SK-N-MC (cell line): ENCODE measurements around the gene ESR2.

Source experiments
- DNase-seq: peaks from one replicate; pipeline ENCODE4 v3.0.0-alpha.2; 2011; ENCODE audit warnings: low read depth, low spot score
- H3K27ac ChIP-seq: fragments of 200-600 bp; sonication (generic); 2 replicates; pipeline ENCODE4 v1.5.1; 2016; ENCODE audit warnings: mixed run types
- H3K36me3 ChIP-seq: fragments of 200-600 bp; sonication (generic); 2 replicates; pipeline ENCODE4 v1.6.1; 2017; ENCODE audit warnings: antibody characterized with exemption, low read length, mixed read lengths; ENCODE audit not compliant: insufficient read depth
- H3K4me3 ChIP-seq: fragments of 200-600 bp; sonication (generic); 2 replicates; pipeline ENCODE4 v1.5.1; 2016
- H3K9ac ChIP-seq: fragments of 200-600 bp; sonication (generic); 2 replicates; pipeline ENCODE4 v1.8.0; 2017; ENCODE audit warnings: mixed run types, mixed read lengths; ENCODE audit not compliant: insufficient read length
- H3K9me3 ChIP-seq: fragments of 200-600 bp; sonication (generic); 2 replicates; pipeline ENCODE4 v1.6.1; 2017; ENCODE audit warnings: low read depth, mild to moderate bottlenecking, antibody characterized with exemption, low read length, moderate library complexity, mixed read lengths
- EZH2 ChIP-seq: fragments of 200-600 bp; sonication (generic); IDR thresholded peaks from one replicate; pipeline ENCODE4 v1.6.1; 2017; ENCODE audit warnings: antibody characterized with exemption
- FOXP2 ChIP-seq: optimal IDR thresholded peaks from 2 replicates; pipeline ENCODE3; 2011; ENCODE audit warnings: mild to moderate bottlenecking, moderate library complexity; ENCODE audit not compliant: insufficient read depth; ENCODE audit errors: extremely low read length, control extremely low read depth
- POLR2AphosphoS5 ChIP-seq: IDR thresholded peaks from 2 replicates; pipeline ENCODE4 v1.6.1; 2012; ENCODE audit warnings: mild to moderate bottlenecking, low read depth, low read length, borderline replicate concordance

Gene ESR2

DNA sequence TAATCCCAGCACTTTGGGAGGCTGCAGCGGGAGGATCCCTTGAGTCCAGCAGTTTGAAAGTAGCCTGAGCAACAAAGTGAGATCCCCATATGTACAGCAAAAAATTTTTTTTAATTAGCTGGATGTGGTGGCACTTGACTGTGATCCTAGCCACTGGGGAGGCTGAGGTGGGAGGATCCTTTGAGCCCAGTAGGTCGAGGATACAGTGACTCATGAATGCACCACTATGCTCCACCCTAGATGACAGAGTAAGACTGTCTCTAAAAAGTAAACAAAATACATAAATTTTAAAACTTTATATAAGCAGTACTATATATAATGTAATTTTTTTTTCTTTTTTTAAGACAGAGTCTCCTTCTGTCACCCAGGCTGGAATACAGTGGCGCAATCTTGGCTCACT lies 115.4 kb downstream of the ESR2 start:
- TF ChIP-seq FOXP2 (no peak), EZH2 (no peak), POLR2AphosphoS5 (no peak)
- Histone ChIP-seq H3K4me3 (no peak overlapping the region), H3K9ac (no peak overlapping the region), H3K9me3 (no peaks in the 10 kb centered on the region), H3K36me3 (peaks cover 23% of the 10 kb centered on the region), H3K27ac (no peak overlapping the region)
- DNase-seq, result no peak

DNA sequence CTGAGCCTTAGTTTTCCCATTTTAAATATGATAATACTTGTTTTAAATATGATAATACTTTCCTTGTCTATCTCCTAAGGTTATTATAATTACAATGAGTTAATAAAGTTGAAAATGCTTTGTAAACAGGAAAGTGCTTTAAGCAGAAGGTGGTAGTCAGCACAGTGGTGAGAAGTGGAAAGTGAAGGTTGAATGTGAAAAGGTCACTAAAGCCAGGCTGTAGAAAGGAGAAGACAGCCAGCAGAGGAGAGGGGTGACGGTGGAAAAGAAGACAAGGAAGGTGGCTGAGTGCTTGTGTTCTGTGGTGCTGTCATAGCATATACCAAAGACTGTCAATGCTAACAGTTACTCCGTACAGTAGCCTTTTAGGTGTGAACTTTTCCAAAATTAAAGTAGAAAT lies 117.8 kb downstream of the ESR2 start:
- no peak overlapping the region for H3K9ac ChIP-seq

DNA sequence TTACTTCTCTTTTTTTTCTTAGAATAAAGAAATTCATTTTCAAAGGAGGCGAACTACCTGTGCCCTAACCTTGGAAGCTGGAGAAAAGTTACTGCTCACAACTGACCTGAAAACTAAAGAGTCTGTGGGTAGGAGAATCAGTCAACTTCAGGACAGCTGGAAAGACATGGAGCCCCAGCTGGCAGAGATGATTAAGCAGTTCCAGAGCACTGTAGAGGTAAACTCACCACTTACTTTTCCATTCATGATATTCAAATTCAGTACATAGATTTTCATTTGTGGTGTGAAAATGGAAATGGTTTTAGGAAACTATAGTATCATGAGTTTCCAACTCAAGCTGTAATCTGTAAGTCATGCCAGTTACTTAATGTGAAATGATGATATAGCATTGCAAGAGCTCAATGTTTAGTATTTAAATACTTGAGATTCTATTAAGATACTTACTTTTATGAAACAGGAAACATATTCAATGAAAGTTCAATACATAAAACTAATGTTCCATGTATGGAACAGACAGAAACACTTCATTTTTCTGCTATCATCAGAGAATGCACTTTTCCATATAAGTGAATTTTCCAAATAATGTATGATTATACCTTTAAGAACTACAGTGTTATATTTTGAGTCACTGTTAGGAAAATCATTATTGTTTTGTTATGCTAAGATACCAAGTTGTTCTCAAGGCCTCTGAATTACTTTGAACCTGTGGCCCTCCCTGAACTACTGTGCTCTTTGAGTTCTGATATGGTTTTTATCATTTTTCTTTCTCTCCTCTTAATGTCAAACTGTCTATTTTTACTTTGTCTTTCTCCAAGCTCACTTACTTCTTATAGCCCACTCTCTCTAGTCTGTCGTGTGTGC lies 119.0 kb downstream of the ESR2 start:
- no peaks in the 10 kb centered on the region for H3K9me3 ChIP-seq
- peaks cover 24% of the 10 kb centered on the region for H3K36me3 ChIP-seq
- TF ChIP-seq POLR2AphosphoS5 (no peak), EZH2 (no peak), FOXP2 (no peak)
- H3K4me3 ChIP-seq, result no peak overlapping the region
- H3K27ac ChIP-seq, result 0 out of 2 replicates have a peak overlapping the region, but pooled peaks have one; percentile 18
- no peak overlapping the region for H3K9ac ChIP-seq
- DNase-seq, result no peak

More for the DNA sequence above, 117.8 kb downstream of the ESR2 start:
- Histone ChIP-seq H3K4me3 (no peak overlapping the region), H3K36me3 (peaks cover 22% of the 10 kb centered on the region), H3K9me3 (no peaks in the 10 kb centered on the region), H3K27ac (no peak overlapping the region)
- no peak for DNase-seq
- TF ChIP-seq POLR2AphosphoS5 (no peak), FOXP2 (no peak), EZH2 (no peak)

DNA sequence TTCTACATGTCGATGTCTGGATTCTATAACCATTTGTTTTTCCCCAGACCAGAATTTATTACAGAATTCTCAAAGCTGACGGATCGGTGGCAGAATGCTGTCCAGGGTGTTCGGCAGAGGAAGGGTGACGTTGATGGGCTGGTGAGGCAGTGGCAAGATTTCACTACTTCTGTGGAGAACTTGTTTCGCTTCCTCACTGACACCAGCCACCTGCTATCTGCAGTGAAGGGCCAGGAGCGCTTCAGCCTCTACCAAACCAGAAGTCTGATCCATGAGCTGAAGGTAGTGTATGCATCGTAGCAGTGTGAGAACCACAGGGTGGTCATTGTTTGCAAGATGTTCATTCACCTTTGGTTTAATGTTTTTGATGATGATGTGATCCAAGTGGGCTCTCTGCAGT lies 124.0 kb downstream of the ESR2 start:
- no peaks in the 10 kb centered on the region for H3K9me3 ChIP-seq
- H3K4me3 ChIP-seq, result no peak overlapping the region
- TF ChIP-seq POLR2AphosphoS5, result no peak
- no peak for TF ChIP-seq FOXP2
- no peak for TF ChIP-seq EZH2
- H3K36me3 ChIP-seq, result peaks cover 53% of the 10 kb centered on the region
- no peak for DNase-seq
- no peak overlapping the region for H3K9ac ChIP-seq
- H3K27ac ChIP-seq, result no peak overlapping the region

DNA sequence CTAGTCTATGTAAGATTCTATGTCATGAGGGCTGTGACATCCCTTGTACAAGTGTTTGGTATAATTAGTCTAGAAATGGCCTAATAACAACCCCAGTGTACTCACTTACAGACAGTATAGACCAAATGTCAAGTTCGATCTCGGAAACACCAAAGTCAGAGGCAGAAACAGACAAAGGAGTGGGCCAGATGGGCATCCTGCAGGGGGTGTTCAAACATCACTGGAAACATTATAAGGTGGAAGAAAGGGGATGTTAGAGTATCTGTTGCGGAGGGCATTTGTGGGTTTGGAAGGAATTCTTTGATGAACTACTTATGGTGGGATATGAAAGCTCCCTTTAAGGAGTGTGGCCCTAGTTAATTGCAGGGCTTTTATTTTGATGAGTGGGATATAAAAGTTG lies 134.6 kb downstream of the ESR2 start:
- H3K27ac ChIP-seq, result no peak overlapping the region
- no peak overlapping the region for H3K9ac ChIP-seq
- TF ChIP-seq EZH2, result no peak
- TF ChIP-seq FOXP2, result no peak
- TF ChIP-seq POLR2AphosphoS5, result no peak
- no peak for DNase-seq
- H3K9me3 ChIP-seq, result no peaks in the 10 kb centered on the region
- peaks cover 52% of the 10 kb centered on the region for H3K36me3 ChIP-seq
- H3K4me3 ChIP-seq, result no peak overlapping the region

DNA sequence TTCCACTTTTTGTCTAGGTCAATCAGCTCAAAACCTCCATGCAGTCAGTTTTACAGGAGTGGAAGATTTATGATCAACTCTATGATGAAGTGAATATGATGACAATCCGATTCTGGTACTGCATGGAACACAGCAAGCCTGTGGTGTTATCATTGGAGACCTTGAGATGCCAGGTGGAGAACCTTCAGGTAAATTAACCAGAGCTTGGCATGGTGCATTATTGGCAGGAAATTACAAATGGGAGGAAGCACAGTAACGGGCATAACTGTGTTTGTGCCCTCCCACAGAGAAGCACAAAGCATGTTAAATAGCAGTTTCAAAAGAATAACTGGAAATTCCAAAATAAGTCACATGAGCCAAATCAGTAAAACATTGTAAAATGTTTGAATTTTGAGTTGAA lies 135.6 kb downstream of the ESR2 start:
- H3K9me3 ChIP-seq, result no peaks in the 10 kb centered on the region
- peaks cover 52% of the 10 kb centered on the region for H3K36me3 ChIP-seq
- no peak for DNase-seq
- TF ChIP-seq FOXP2 (no peak), POLR2AphosphoS5 (no peak), EZH2 (no peak)
- no peak overlapping the region for H3K27ac ChIP-seq
- H3K9ac ChIP-seq, result no peak overlapping the region
- no peak overlapping the region for H3K4me3 ChIP-seq

DNA sequence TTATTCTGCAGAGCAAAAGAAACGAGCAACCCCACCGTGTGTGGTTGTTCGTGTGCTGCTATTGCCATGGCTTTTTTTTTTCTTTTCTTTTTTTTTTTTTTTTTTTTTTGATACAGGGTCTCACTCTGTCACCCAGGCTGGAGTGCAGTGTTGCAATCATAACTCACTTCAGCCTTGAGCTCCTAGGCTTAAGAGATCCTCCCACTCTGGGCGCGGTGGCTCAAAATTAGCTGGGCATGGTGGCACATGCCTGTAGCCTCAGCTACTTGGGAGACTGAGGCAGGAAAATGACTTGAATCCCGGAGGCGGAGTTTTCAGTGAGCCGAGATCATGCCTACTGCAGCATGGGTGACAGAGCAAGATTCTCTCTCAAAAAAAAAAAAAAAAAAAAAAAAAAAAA lies 144.2 kb downstream of the ESR2 start:
- no peak overlapping the region for H3K4me3 ChIP-seq
- H3K9ac ChIP-seq, result no peak overlapping the region
- no peak for DNase-seq
- no peaks in the 10 kb centered on the region for H3K9me3 ChIP-seq
- H3K27ac ChIP-seq, result no peak overlapping the region
- peaks cover 25% of the 10 kb centered on the region for H3K36me3 ChIP-seq
- no peak for TF ChIP-seq EZH2
- TF ChIP-seq POLR2AphosphoS5, result no peak
- TF ChIP-seq FOXP2, result no peak

DNA sequence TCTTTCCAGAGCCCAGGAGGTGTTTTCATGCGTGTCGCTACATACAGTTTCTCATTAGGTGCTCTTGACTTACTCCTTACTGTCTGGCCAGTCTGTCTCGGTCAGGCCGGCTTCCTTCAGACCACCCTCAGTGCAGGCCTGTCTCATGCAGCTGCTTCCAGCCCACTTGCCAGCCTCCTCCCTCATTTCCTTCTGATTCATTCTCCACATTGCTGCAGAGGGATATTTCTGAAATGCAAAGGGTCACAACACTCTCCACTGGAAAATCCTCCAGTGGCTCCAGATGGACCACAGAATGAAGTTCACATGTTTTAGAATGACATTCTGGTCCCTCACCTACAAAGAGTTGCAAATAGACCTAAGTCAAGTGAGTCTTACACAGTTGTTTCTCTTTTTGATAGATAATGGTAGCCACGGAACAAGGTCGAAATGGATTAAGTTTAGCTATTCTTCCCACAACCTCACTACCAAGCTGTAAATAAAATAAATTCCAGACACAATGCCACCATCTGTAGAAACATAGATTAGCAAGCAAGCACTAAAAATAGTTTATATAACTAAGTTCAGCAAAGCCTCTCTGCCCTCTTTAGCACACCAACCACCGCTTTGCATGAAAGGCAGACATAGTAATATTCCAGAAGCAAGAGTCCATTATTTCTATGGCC lies 146.9 kb downstream of the ESR2 start:
- Histone ChIP-seq H3K9ac (no peak overlapping the region), H3K4me3 (no peak overlapping the region), H3K36me3 (peaks cover 30% of the 10 kb centered on the region; the same call in 1 of the 2 replicates), H3K27ac (no peak overlapping the region), H3K9me3 (no peaks in the 10 kb centered on the region)
- no peak for TF ChIP-seq POLR2AphosphoS5
- DNase-seq, result no peak
